ENCODE measurements around the gene AMH.

GRCh38 chr19:2288818-2289713 lies 39.9 kb downstream of the AMH start:
- TF ChIP-seq, protein P1, sequence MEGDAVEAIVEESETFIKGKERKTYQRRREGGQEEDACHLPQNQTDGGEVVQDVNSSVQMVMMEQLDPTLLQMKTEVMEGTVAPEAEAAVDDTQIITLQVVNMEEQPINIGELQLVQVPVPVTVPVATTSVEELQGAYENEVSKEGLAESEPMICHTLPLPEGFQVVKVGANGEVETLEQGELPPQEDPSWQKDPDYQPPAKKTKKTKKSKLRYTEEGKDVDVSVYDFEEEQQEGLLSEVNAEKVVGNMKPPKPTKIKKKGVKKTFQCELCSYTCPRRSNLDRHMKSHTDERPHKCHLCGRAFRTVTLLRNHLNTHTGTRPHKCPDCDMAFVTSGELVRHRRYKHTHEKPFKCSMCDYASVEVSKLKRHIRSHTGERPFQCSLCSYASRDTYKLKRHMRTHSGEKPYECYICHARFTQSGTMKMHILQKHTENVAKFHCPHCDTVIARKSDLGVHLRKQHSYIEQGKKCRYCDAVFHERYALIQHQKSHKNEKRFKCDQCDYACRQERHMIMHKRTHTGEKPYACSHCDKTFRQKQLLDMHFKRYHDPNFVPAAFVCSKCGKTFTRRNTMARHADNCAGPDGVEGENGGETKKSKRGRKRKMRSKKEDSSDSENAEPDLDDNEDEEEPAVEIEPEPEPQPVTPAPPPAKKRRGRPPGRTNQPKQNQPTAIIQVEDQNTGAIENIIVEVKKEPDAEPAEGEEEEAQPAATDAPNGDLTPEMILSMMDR (IDR thresholded peaks at IDR 0.05) = no peak
- no peak for TF ChIP-seq POLR2A (IDR thresholded peaks at IDR 0.05)

Measured in thyroid gland (tissue), 4 donors.